ENCODE measurements around the gene TRAFD1. TPM values are rescaled to one million over a fixed set of nuclear protein-coding genes. Genes with fewer than 3 reads are reported as not detected.

TRAFD1 gene
- total RNA-seq, 2 donors from 2014 or later = 22.8 to 37.2 TPM

DNA sequence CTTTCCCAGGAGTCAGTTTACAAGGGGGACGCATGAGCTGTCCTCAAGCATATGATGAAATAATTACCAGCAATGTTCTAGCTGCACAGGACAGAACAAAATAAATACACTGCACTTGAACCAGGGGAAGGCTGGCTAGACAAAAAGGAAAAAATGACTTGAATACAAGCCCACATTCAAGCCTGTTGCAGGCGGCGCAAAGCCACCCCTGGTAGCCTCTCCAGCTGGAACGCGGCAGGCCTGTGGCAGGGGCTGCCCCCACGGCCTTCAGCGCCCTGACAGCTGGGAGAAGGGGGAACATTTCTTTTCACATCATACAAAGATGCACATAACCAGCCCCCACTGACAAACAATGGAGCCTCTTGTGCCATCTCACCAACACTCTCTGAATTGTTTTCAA is 57.1 kb downstream of the TRAFD1 start:
- H3K27ac ChIP-seq = no peak overlapping the region
- no peaks in the 10 kb centered on the region for H3K9me3 ChIP-seq
- TF ChIP-seq, protein P1, sequence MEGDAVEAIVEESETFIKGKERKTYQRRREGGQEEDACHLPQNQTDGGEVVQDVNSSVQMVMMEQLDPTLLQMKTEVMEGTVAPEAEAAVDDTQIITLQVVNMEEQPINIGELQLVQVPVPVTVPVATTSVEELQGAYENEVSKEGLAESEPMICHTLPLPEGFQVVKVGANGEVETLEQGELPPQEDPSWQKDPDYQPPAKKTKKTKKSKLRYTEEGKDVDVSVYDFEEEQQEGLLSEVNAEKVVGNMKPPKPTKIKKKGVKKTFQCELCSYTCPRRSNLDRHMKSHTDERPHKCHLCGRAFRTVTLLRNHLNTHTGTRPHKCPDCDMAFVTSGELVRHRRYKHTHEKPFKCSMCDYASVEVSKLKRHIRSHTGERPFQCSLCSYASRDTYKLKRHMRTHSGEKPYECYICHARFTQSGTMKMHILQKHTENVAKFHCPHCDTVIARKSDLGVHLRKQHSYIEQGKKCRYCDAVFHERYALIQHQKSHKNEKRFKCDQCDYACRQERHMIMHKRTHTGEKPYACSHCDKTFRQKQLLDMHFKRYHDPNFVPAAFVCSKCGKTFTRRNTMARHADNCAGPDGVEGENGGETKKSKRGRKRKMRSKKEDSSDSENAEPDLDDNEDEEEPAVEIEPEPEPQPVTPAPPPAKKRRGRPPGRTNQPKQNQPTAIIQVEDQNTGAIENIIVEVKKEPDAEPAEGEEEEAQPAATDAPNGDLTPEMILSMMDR (IDR thresholded peaks at IDR 0.05) = no peak
- intact Hi-C loops (cut with DNase I) = no loop called here
- no peak overlapping the region for H3K9ac ChIP-seq (ENCODE audit: low read depth in 2 of 2, low read length in 2 of 2)
- no peak for DNase-seq
- H3K4me1 ChIP-seq = no peaks in the 10 kb centered on the region
- H3K4me3 ChIP-seq = no peak overlapping the region
- H3K36me3 ChIP-seq = peaks cover 28% of the 10 kb centered on the region
- H3K27me3 ChIP-seq = no peaks in the 10 kb centered on the region

DNA sequence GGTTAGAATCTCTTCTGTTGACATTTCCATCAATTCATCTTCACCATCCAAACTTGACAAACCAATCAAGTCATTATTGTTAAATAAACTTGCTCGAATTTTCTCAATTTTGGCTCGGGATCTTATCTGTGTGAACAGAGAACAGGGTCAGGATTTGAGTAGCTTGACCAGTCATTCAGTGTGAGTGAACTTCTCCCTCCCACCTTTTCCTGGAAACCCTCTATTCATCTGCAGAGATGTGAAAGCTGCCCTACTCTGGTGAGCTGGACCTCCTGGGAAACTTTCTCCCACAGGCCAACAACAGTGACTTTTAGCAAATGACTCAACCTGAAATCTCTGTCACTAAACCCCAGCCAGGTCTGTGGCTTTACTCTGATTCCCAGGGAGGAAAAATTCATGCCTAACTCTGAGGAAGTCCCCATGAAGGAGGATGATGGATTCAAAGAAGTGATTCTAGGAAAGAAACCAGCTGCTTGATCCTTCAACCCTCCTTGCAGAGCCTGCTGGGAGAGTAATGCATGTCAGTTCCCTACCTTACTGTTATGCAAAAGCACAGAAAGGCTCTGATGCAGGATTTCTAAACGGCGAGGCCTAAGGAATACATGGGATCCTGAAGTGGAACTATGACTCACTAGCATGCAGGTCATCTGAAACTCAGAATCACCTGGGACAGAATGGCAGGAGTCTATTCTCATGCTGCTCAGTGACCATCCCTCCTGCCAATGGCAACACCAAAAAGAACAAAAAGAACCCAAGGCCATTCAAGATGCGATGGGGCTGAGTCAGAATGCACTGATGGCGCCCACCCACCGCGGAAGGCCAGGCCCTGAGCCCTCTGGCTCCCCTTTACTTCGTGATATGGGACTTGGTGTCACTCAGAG is 58.0 kb downstream of the TRAFD1 start:
- Histone ChIP-seq H3K27me3 (no peaks in the 10 kb centered on the region), H3K36me3 (peaks cover 24% of the 10 kb centered on the region), H3K9me3 (no peaks in the 10 kb centered on the region), H3K27ac (no peak overlapping the region), H3K9ac (ENCODE audit: low read depth in 2 of 2, low read length in 2 of 2) (no peak overlapping the region), H3K4me3 (no peak overlapping the region), H3K4me1 (no peaks in the 10 kb centered on the region)
- TF ChIP-seq, protein P1 (IDR thresholded peaks at IDR 0.05) = no peak
- intact Hi-C loops (cut with DNase I) = no loop called here
- no peak for DNase-seq

DNA sequence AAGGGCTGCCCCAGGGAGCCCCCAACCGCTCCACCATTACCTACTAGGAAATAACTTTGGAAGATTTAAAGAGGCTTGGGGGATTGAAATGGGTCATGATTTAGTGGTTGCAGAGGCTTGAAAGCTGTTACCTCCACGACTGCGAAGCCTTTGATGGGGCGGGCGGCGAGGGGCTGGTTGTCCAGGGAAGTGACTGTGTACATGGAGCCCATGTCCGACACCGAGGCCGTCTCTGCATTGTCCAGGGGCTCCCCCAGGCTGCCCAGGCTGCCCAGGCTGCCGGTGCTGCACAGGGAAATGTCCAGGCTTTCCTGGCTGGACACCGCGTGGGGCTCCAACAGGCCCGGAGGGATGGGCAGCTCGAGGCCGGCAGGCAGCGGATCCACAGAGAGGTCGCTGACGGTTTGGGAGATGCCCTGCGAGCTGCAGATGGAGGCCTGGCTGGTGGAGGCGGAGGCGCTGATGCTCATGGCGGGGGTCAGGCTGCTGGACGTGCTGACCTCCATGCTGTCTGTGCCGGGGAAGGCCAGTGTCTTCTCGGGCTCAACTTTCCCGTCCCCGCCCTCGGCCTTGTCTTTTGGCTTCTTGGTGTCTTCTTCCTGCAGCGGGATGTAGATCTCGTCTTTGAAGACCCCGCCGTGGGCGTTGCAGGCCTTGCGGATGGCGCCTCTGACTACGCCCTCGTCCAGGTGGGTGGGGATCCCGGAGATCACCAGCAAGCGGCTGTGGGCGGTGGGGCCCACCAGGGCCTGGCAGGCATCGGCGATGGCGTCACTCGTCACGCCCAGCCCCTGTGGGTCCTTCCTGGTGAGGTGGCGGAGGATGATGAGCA is 58.9 kb downstream of the TRAFD1 start:
- DNase-seq = no peak
- Histone ChIP-seq H3K4me1 (no peaks in the 10 kb centered on the region), H3K4me3 (no peak overlapping the region), H3K27ac (no peak overlapping the region), H3K27me3 (no peaks in the 10 kb centered on the region), H3K9me3 (no peaks in the 10 kb centered on the region), H3K36me3 (peaks cover 15% of the 10 kb centered on the region), H3K9ac (ENCODE audit: low read depth in 2 of 2, low read length in 2 of 2) (no peak overlapping the region)
- TF ChIP-seq, protein P1 (IDR thresholded peaks at IDR 0.05) = no peak
- intact Hi-C loops (cut with DNase I) = no loop called here

DNA sequence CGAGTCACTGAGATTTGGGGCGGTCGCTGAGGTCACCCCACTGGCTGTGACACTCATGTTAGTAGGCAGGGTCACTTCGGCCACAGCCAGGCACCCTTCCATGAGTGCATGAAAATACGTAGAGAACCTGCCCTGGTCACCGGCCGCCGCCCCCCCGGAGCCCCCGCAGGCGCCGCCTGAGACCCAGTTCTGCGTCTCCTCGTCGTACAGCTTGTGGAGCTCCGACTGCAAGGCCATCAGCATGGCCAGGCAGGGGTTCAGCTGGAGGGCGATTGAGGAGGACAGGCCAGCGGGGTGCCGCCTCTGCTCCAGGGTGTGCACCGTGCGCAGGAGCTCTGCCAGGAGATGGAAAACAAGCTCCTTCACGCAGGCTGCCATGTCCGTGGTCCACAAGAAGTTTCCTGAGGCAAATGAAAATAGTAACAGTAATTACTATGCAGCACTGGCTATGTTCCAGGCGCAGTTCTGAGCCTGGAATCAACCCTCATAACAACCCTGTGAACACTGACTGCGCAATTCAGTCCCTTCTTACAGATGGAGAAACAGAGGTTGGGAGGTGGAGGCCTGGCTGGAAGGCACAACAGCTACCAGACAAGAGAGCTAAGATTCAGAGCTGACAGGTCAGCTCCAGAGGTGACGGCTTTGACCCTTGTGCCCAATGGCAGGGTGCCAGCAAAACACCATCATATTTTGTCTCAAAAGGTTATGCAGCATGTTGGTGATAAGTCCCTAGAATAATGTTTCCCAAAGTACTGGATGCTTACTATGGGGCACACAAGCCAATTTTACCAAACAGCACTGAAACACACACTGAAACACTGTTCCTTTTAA is 59.9 kb downstream of the TRAFD1 start:
- Histone ChIP-seq H3K4me3 (no peak overlapping the region), H3K9me3 (no peaks in the 10 kb centered on the region), H3K4me1 (no peaks in the 10 kb centered on the region), H3K36me3 (peaks cover 14% of the 10 kb centered on the region), H3K27ac (no peak overlapping the region), H3K27me3 (no peaks in the 10 kb centered on the region), H3K9ac (ENCODE audit: low read depth in 2 of 2, low read length in 2 of 2) (no peak overlapping the region)
- DNase-seq = no peak
- intact Hi-C loops (cut with DNase I) = no loop called here
- TF ChIP-seq, protein P1 (IDR thresholded peaks at IDR 0.05) = no peak

All from colonic mucosa (tissue), 4 donors.